ENCODE data around the gene GTPBP2.

The GTPBP2 gene

DNA sequence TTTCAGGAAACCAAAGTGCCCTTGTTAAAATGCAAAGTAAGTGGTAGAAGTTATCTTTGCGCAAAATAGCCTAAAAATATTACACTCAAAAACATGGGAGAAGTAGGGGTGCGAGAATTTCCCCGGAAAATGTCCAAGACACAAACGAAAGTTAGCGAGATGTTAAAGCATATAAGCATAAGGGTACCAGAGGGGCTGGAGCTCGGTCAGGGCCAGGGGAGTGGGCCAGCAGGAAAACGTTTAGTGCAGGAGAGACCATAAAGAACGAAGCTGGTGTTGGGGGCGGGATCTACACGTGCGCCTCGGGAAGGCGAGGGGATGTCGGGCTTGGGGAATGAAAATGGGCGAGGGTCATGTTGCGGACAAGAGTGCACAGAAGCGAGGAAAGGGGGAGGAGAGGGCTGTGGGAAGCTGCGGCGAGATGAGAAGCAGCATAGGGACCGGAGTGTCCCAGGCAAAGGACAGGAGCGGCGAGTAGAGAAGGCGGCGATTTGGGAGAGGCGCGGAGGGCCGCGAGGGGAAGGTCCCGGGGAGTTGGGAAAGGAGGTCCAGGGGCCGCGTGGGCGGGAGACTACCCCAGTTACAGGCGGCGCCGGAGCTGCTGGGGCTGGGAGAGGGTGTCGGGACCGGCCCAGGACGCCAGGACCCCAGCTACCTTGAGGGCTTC is 53.8 kb downstream of the GTPBP2 start:
- peak; percentile 76 for DNase-seq

DNA sequence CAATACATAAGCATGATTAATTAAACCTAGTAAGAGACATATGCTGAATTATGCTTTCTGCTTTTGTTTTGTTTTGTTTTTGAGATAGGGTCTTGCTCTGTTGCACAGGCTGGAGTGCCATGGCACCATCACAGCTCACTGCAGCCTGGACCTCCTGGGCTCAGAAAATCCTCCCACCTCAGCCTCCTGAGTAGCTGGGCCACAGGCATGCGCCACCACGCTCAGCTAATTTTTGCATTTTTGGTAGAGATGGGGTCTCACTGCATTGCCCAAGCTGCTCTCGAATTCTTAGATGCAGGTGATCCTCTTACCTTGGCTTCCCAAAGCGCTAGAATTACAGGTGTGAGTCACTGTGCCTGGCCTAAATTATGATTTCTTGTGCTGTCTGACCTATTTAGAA is 57.0 kb downstream of the GTPBP2 start:
- DNase-seq: no peak

DNA sequence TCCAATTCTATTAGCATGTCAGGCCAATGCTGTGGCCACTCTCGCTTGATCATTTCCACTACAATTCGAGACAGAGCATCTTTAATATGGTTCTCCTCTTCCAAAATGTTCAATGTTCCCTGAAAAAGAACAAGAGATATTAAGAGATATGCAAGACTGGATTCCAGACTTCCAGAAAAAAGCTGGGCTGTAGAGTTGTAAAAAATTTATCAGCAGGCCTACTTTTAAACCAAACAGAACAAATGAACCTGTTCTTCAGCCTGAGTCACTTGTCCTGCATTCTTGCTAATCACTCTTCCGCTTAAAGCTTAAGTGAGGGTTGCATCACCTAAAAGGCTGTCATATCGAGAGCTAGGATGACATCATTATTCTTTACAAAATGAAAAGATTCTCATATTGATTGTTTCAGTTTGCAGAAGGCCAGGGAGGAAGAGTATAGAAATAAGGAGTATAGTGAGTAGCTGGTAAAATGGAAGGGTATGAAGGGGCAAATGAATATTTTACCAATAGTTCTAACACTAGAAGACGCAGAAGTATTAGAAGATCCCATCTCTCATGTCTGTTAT is 58.1 kb downstream of the GTPBP2 start:
- DNase-seq: no peak

Data from islet precursor cell (in vitro differentiated cells).